Measurements from ENCODE around the gene SERPINA1. TPM values are rescaled to one million over a fixed set of nuclear protein-coding genes. Genes with fewer than 3 reads are reported as not detected.

Gene SERPINA1
- total RNA-seq, 6 experiments from 2014 or later = 0.07 to 0.40 (median 0.17) TPM; not detected in 3

DNA sequence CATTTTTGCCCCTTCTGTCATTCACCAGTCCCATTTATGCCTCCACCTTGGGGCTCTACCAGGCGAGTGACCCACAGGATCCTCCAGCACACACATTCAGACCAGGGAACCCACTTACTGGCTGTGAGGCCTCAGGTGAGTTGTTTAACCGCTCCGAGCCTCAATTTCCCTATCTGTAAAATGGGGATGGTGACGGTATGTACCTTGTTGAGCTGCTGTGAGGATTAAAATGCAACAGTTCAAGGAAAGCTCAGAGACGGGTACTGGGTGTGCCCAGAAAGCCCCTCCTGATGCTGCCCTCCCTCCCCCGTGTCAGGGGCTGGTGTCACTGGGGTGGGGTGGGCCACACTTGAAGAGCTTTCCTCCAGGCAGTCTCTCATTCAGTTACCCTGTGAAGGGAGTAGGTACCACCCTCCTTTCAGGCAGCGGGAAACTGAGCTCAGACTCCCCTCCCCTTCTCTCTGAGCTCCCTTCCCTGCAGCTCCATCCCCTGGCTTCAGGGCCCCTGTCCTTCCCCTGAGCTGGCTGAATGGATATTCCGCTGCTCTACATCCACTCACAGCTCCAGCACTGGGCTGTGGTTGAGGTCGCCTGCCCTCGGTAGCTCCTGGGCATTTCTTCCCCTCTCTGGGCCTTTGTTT, 1.4 kb upstream of the SERPINA1 start:
- Mint-ChIP-seq H3K4me3 (no peak overlapping the region), H3K36me3 (ENCODE audit: low read depth) (no peaks in the 10 kb centered on the region), H3K27me3 (ENCODE audit: insufficient read depth) (no peaks in the 10 kb centered on the region; the same call in none of the 2 replicates), H3K9me3 (peaks cover 8% of the 10 kb centered on the region), H3K4me1 (ENCODE audit: low read depth) (no peaks in the 10 kb centered on the region), H3K27ac (no peak overlapping the region)
- TF ChIP-seq CTCF (IDR thresholded peaks at IDR 0.05) = no peak
- no peak for DNase-seq

DNA sequence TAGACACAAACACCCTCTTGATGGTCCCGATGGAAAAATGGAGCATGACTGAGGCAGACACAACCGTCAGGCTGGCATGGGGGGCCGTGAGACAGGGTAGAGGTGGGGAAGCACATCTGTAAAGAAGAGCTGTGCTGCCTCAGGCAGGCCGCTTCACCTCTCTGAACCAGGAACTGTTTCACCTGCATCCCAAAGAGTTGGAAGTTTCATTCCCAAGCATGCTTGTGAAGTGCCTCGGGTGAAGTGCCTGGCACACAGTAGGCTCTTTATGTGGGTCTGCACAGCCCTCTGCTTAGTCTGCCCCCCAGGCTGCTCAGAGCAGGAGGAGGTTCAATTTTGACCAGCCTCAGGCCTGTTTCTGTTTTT, 685 bp upstream of the SERPINA1 start:
- no peak for DNase-seq
- Mint-ChIP-seq H3K36me3 (ENCODE audit: low read depth) (no peaks in the 10 kb centered on the region), H3K27ac (no peak overlapping the region), H3K27me3 (ENCODE audit: insufficient read depth) (no peaks in the 10 kb centered on the region; the same call in none of the 2 replicates), H3K9me3 (peaks cover 8% of the 10 kb centered on the region), H3K4me3 (no peak overlapping the region), H3K4me1 (ENCODE audit: low read depth) (no peaks in the 10 kb centered on the region)
- TF ChIP-seq CTCF (IDR thresholded peaks at IDR 0.05) = no peak

GRCh38 chr14:94388027-94388383, 397 bp downstream of the SERPINA1 start:
- Mint-ChIP-seq H3K27me3 (ENCODE audit: insufficient read depth) (peaks cover 2% of the 10 kb centered on the region), H3K9me3 (peaks cover 10% of the 10 kb centered on the region), H3K4me1 (ENCODE audit: low read depth) (no peaks in the 10 kb centered on the region), H3K4me3 (no peak overlapping the region), H3K27ac (no peak overlapping the region), H3K36me3 (ENCODE audit: low read depth) (no peaks in the 10 kb centered on the region)
- DNase-seq = no peak
- no peak for TF ChIP-seq CTCF (IDR thresholded peaks at IDR 0.05)

- no peak for TF ChIP-seq CTCF (IDR thresholded peaks at IDR 0.05)
- Mint-ChIP-seq H3K27ac (no peak overlapping the region), H3K27me3 (ENCODE audit: insufficient read depth) (peaks cover 2% of the 10 kb centered on the region), H3K4me1 (ENCODE audit: low read depth) (no peaks in the 10 kb centered on the region), H3K9me3 (peaks cover 11% of the 10 kb centered on the region), H3K36me3 (ENCODE audit: low read depth) (no peaks in the 10 kb centered on the region), H3K4me3 (no peak overlapping the region)
- DNase-seq = no peak
These were observed 1.1 kb downstream of the SERPINA1 start for GRCh38 chr14:94387051-94388026.

GRCh38 chr14:94386085-94387031, 2.0 kb downstream of the SERPINA1 start:
- no peak overlapping the region for H3K4me3 Mint-ChIP-seq
- H3K9me3 Mint-ChIP-seq = peaks cover 11% of the 10 kb centered on the region
- H3K27me3 Mint-ChIP-seq (ENCODE audit: insufficient read depth) = peaks cover 2% of the 10 kb centered on the region
- H3K36me3 Mint-ChIP-seq (ENCODE audit: low read depth) = no peaks in the 10 kb centered on the region
- no peaks in the 10 kb centered on the region for H3K4me1 Mint-ChIP-seq (ENCODE audit: low read depth)
- no peak for DNase-seq
- H3K27ac Mint-ChIP-seq = no peak overlapping the region
- TF ChIP-seq CTCF (IDR thresholded peaks at IDR 0.05) = no peak
